Central memory CD8-positive, alpha-beta T cell (primary cell): ENCODE measurements around the gene ANTXR1.
"Not testable (repeated sequence)": the region's sequence is repeated elsewhere in the genome, so short reads cannot be mapped to it uniquely, and the experiment has no call there.

ENCODE experiments used
- ATAC-seq: fragments of 150-1000 bp; cut with Tn5 transposase; replicated peaks from 2 replicates; pipeline ENCODE4 v1.10.0; 2022; ENCODE audit warnings: mild to moderate bottlenecking, moderate FRiP score, moderate number of reproducible peaks; ENCODE audit not compliant: poor library complexity, severe bottlenecking; ENCODE audit errors: extremely low read depth
- DNase-seq, 2 donors: peaks; one replicate each; pipeline ENCODE4 v3.0.0; 2021; ENCODE audit warnings: low spot score in 2 of 2
- H3K27ac Mint-ChIP-seq: one replicate; pipeline ENCODE4 v1.8.0; 2022; ENCODE audit warnings: low read depth, mild to moderate bottlenecking, moderate library complexity, mixed read lengths
- H3K27me3 Mint-ChIP-seq: one replicate; pipeline ENCODE4 v1.8.0; 2022; ENCODE audit warnings: mixed read lengths
- H3K36me3 Mint-ChIP-seq: one replicate; pipeline ENCODE4 v1.8.0; 2022; ENCODE audit warnings: mild to moderate bottlenecking, moderate library complexity, mixed read lengths; ENCODE audit not compliant: insufficient read depth
- H3K4me1 Mint-ChIP-seq: one replicate; pipeline ENCODE4 v1.8.0; 2022; ENCODE audit warnings: mixed read lengths
- H3K4me3 Mint-ChIP-seq: one replicate; pipeline ENCODE4 v1.8.0; 2022; ENCODE audit warnings: mild to moderate bottlenecking, moderate library complexity, mixed read lengths
- H3K9me3 Mint-ChIP-seq: one replicate; pipeline ENCODE4 v1.8.0; 2022; ENCODE audit warnings: mixed read lengths

ANTXR1 gene

DNA sequence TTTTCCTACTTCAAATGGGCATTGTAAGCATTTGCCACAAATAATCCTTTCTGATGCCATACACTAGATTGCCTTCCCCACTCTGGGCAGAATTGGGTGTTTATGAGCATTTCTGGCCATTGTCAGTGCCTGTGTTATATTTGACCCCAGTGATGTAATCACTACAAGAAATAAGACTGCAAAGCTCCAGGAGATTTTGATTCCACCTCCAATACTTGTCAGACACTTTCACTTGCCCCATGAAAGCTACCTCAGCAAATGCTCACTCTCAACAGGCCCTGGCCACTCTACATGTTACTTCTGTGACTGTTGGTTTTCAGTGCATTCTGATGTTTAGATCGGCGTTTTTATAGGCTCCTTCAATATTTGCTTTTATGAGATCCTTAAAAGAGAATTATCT, 239.0 kb downstream of the ANTXR1 start:
- Mint-ChIP-seq H3K36me3 (no peaks in the 10 kb centered on the region), H3K4me1 (no peaks in the 10 kb centered on the region), H3K4me3 (no peak overlapping the region), H3K27ac (no peak overlapping the region), H3K27me3 (peaks cover 80% of the 10 kb centered on the region), H3K9me3 (no peaks in the 10 kb centered on the region)
- ATAC-seq (no peak), DNase-seq (no peak)

DNA sequence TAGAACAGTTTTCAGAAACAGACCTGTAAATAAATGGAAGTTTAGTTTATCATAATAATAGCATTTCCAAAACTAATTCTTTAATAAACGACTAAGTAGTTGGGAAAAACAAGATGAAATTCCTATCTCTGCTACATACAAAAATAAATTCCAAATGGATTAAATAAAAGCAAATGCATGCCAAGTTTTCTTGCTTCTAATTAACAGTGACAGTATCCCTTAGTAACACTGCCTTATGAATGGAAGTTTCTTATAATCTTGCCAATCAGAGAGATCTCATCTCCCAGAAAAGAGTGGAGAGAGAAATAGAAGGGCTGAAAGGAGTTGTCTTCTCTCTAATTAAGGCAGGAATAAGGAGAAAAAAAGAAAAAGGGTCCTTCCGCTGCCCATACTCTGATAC, 240.1 kb downstream of the ANTXR1 start:
- H3K9me3 Mint-ChIP-seq, result no peaks in the 10 kb centered on the region
- ATAC-seq, result no peak

DNA sequence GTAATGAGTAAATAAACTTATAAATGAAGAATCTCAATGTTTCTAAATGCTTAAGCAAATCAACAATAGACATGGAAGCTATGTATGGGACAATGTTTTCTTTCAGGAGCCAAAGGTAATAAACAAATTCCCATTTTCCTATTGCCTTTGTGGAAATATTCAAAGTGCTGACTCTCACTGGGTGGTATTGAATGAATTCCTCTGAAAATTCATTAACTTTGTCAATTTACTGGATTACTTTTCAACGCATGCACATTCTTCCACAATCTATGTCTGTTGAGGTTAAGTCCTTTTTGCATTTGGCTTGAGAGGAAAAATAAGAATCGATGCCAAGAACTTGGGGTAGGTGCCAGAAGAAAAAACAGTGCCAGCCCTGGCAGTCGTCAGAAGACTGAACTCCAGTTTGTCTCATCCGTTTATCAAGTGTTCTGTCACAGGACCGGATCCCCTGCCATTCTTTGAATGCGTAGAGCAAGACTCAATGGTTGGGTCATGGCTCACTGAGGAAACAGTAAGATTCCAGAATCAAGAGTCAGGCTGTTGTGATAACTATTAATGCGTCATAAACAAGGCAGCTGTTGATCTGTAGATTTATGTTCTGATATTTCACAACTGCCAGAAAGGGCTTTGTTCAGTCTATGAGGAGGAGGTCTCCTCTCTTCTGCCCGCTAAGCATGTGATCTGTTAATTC, 240.8 kb downstream of the ANTXR1 start:
- ATAC-seq (no peak), DNase-seq (no peak)
- H3K9me3 Mint-ChIP-seq, result peaks cover 4% of the 10 kb centered on the region
- no peaks in the 10 kb centered on the region for H3K36me3 Mint-ChIP-seq
- peaks cover 73% of the 10 kb centered on the region for H3K27me3 Mint-ChIP-seq
- no peaks in the 10 kb centered on the region for H3K4me1 Mint-ChIP-seq
- H3K27ac Mint-ChIP-seq, result no peak overlapping the region
- H3K4me3 Mint-ChIP-seq, result no peak overlapping the region

More for the DNA sequence above, 240.1 kb downstream of the ANTXR1 start:
- Mint-ChIP-seq H3K4me1 (no peaks in the 10 kb centered on the region), H3K4me3 (no peak overlapping the region), H3K27ac (no peak overlapping the region), H3K27me3 (peaks cover 79% of the 10 kb centered on the region), H3K36me3 (no peaks in the 10 kb centered on the region)
- DNase-seq, result no peak

DNA sequence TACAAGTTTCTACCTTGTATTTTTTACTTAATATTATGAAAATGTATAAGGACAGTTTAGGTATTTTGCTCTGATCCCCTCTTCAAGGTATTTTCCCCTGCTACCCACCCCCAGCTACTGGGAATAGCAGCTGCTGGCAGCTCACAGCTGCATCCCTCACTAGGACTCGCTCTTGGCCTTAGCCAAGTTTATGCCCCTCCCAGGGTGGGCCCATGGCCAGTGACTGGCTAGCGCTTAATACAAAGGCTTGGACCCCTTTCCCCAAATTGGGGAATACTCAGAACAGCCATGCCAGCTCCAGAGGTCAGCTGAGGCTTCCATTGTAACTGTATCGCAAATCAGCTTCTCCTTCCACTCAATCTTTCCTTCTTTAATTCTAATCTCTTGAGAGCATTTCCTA, 242.8 kb downstream of the ANTXR1 start:
- H3K27ac Mint-ChIP-seq, result no peak overlapping the region
- no peaks in the 10 kb centered on the region for H3K36me3 Mint-ChIP-seq
- H3K27me3 Mint-ChIP-seq, result peaks cover 73% of the 10 kb centered on the region
- H3K4me3 Mint-ChIP-seq, result no peak overlapping the region
- peaks cover 21% of the 10 kb centered on the region for H3K9me3 Mint-ChIP-seq
- DNase-seq, result no peak
- no peak for ATAC-seq
- H3K4me1 Mint-ChIP-seq, result no peaks in the 10 kb centered on the region

DNA sequence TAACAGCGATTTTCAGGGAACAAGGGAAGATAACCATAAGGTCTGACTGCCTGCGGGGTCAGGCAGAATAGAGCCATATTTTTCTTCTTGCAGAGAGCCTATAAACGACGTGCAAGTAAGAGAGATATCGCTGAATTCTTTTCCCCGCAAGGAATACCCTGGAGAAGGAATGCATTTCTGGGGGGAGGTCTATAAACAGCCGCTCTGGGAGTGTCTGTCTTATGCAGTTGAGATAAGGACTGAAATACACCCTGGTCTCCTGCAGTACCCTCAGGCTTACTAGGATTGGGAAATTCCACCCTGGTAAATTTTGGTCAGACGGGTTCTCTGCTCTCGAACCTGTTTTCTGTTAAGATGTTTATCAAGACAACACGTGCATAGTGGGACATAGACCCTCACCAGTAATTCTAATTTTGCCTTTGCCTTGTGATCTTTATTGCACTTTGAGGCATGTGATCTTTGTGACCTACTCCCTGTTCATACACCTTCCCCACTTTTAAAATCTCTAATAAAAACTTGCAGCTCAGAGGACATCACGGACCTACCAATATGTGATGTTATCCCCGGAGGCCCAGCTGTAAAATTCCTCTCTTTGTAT, 247.1 kb downstream of the ANTXR1 start:
- DNase-seq, H3K4me3 Mint-ChIP-seq, H3K27ac Mint-ChIP-seq, H3K4me1 Mint-ChIP-seq, ATAC-seq, H3K36me3 Mint-ChIP-seq: not testable (repeated sequence)
- Mint-ChIP-seq H3K27me3 (peaks cover 65% of the 10 kb centered on the region), H3K9me3 (peaks cover 24% of the 10 kb centered on the region)

DNA sequence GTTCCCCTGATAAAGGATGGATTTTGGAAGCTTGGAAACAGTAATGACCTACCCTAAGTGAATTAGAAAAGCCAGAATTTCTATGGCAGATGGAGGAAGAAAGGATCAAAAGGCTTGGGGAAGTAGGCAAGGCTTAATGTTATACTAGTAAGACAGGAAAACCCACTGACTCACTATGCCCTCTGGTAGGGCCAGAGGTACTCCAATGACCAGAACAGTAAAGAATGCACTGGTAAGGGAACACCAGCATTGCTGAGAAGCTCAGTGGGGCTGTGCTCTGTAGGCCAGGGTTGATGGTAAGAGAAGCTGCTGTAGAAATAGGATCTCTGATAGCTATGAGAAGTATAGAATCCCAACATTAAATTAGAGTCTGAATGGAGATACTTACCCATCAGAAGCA, 247.7 kb downstream of the ANTXR1 start:
- no peak for DNase-seq
- ATAC-seq, result no peak
- H3K4me3 Mint-ChIP-seq, result no peak overlapping the region
- H3K4me1 Mint-ChIP-seq, result no peaks in the 10 kb centered on the region
- H3K27ac Mint-ChIP-seq, result no peak overlapping the region
- H3K9me3 Mint-ChIP-seq, result peaks cover 24% of the 10 kb centered on the region
- H3K36me3 Mint-ChIP-seq, result no peaks in the 10 kb centered on the region
- peaks cover 65% of the 10 kb centered on the region for H3K27me3 Mint-ChIP-seq

DNA sequence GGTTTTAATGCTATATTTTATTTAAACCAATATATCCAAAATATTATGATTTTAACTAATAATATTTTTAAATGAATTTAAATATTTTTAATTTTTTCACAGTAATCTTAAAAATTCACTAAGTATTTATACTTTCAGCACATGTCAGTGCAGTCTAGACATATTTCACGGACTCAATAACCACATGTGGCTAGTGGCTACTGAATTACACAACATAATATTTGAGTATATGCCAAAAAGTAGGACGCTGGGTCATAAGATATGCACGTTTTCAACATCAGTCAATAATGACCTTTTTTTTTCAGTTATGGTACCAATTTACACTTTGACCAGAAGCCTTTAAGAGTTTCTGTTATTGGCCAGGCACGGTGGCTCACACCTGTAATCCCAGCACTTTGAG, 256.4 kb downstream of the ANTXR1 start:
- DNase-seq (no peak), ATAC-seq (no peak)
- Mint-ChIP-seq H3K9me3 (no peaks in the 10 kb centered on the region), H3K27ac (no peak overlapping the region), H3K27me3 (peaks cover 58% of the 10 kb centered on the region), H3K4me1 (no peaks in the 10 kb centered on the region), H3K4me3 (no peak overlapping the region), H3K36me3 (no peaks in the 10 kb centered on the region)

DNA sequence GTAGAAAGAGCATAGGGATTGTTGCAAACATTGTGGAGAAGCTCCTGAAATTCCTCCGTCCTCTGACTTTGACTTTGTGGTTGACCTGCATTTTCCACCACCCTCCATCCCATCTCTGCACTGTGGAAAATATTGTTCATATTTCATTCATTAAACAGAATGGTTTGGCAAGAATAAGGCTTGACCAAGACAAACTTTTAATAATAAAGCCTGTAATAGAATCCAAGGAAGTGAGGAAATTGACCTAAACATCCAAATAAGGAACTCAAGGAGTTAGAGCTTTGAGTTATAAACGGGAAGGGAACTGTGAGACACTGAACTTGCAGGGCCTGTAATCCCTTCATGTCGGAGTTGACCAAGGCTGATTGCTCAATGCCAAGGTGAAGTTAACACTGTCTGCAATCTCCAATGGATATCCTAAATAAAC, 258.9 kb downstream of the ANTXR1 start:
- H3K9me3 Mint-ChIP-seq, result no peaks in the 10 kb centered on the region
- DNase-seq (no peak), ATAC-seq (no peak)
- H3K4me3 Mint-ChIP-seq, result no peak overlapping the region
- H3K27ac Mint-ChIP-seq, result no peak overlapping the region
- no peaks in the 10 kb centered on the region for H3K4me1 Mint-ChIP-seq
- H3K27me3 Mint-ChIP-seq, result peaks cover 67% of the 10 kb centered on the region
- H3K36me3 Mint-ChIP-seq, result no peaks in the 10 kb centered on the region

DNA sequence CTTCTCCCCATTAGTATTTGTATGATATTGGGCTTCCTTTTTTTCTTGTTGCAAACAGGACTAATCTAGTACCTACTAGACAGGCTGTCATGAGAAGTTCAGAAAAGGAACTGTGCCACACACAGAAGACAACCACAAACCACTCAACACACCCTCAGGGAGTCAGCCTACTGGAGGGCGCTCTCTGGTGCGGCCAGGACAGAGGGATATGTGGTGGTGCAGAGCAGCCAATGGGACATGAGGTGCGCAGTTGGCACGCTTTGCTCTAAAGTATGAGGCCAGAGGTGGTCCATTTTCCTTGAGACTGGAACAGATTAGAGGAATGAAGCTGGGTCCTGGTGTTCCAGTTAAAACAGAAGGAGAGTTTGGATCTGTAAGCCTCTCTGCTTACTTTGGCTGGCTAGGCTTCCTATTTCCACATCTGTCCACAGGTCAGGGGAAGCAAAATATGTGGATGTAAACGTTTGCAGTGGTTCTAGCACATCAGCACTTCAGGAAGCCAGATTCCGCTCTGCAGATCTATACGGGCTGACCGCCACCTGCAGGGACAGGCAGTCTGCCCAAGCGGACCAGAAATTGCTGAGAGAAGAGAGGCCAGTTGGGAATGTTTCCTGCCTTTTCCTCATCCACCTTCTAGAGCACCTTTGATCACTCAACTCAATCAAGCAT, 260.0 kb downstream of the ANTXR1 start:
- H3K36me3 Mint-ChIP-seq, result no peaks in the 10 kb centered on the region

DNA sequence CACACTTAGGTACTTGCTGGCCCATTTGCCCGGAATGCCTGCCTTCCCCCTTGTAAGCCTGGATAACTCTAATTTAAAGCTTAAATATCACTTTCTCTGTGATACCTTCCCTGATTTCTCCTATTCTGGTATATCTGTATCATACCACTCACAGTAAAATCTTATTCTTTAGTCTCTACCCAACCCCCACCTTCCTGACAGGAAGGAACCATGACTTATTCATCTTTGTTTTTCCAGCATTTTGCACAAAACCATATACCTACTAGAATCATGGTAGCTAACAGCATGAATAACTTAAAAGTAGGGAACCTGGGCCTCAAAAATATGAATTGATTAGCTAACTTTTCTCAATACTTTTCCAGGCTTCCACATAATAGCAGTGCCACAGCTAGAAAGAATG, 262.5 kb downstream of the ANTXR1 start:
- Mint-ChIP-seq H3K9me3 (no peaks in the 10 kb centered on the region), H3K4me3 (no peak overlapping the region), H3K27ac (no peak overlapping the region), H3K4me1 (no peaks in the 10 kb centered on the region), H3K27me3 (peaks cover 79% of the 10 kb centered on the region), H3K36me3 (peaks cover 2% of the 10 kb centered on the region)
- ATAC-seq (no peak), DNase-seq (no peak)

More for the DNA sequence above, 260.0 kb downstream of the ANTXR1 start:
- peak; percentile 36 for ATAC-seq
- no peaks in the 10 kb centered on the region for H3K9me3 Mint-ChIP-seq
- H3K4me3 Mint-ChIP-seq, result no peak overlapping the region
- H3K27ac Mint-ChIP-seq, result no peak overlapping the region
- no peaks in the 10 kb centered on the region for H3K4me1 Mint-ChIP-seq
- H3K27me3 Mint-ChIP-seq, result peaks cover 78% of the 10 kb centered on the region
- no peak for DNase-seq

DNA sequence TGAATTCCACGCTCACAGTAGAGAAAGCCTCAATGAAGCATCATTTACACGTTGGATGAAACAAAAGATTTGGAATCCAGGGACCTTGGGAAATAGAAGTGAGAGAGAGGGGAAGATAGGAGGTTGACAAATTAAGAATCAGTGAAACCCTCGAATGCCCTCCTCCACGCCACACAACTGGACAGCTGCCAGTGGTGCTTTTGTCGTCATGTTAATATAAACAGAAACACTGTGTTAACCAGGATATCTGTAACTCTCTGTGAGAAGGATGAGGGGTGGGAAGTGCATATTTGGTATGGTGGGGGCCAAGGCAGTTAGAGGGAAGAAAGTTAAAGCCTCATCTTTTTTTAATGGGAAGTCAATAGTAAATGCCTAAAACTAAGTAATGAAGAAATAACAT, 265.4 kb downstream of the ANTXR1 start:
- ATAC-seq, result no peak
- DNase-seq, result no peak
- H3K27me3 Mint-ChIP-seq, result peaks cover 55% of the 10 kb centered on the region
- H3K4me1 Mint-ChIP-seq, result no peaks in the 10 kb centered on the region
- peaks cover 2% of the 10 kb centered on the region for H3K36me3 Mint-ChIP-seq
- no peaks in the 10 kb centered on the region for H3K9me3 Mint-ChIP-seq
- no peak overlapping the region for H3K27ac Mint-ChIP-seq
- H3K4me3 Mint-ChIP-seq, result no peak overlapping the region

DNA sequence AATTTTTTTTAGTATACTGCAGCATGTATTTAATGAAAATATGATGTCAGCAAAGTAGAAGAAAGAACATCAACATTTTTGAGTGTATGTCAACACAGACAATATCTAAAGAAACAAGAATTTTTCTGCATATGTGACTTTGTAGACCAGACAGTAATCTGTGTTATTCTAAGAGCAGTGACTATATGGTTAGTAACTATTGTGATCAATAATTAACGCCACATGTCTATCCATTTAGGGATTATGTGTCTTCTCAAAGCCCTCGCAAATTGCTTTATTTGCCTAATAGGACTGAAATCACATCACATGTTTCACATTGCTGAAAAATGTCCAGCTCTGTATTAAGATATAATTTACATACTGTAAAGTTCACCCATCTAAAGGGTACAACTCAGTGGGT, 266.2 kb downstream of the ANTXR1 start:
- no peak overlapping the region for H3K4me3 Mint-ChIP-seq
- H3K9me3 Mint-ChIP-seq, result no peaks in the 10 kb centered on the region
- peaks cover 47% of the 10 kb centered on the region for H3K27me3 Mint-ChIP-seq
- peaks cover 2% of the 10 kb centered on the region for H3K36me3 Mint-ChIP-seq
- ATAC-seq (no peak), DNase-seq (no peak)
- H3K4me1 Mint-ChIP-seq, result no peaks in the 10 kb centered on the region
- no peak overlapping the region for H3K27ac Mint-ChIP-seq
